GM23248 (cell line): Measurements from ENCODE around the gene ZNF804B. TPM values are rescaled to one million over a fixed set of nuclear protein-coding genes. Genes with fewer than 3 reads are reported as not detected.

Experiments
- DNase-seq: peaks from one replicate; pipeline ENCODE4 v3.0.0-alpha.2; 2015
- H2AFZ ChIP-seq: fragments of 200-600 bp; sonication (generic); 2 replicates; pipeline ENCODE4 v1.6.1; 2016; ENCODE audit warnings: antibody characterized with exemption
- H3F3A ChIP-seq: fragments of 200-600 bp; sonication (generic); 2 replicates; pipeline ENCODE4 v1.6.1; 2016; ENCODE audit warnings: mild to moderate bottlenecking, antibody characterized with exemption, mixed run types; ENCODE audit not compliant: insufficient read depth
- H3K27ac ChIP-seq: fragments of 200-600 bp; sonication (generic); 2 replicates; pipeline ENCODE4 v1.5.1; 2016; ENCODE audit warnings: mild to moderate bottlenecking
- H3K27me3 ChIP-seq: fragments of 200-600 bp; sonication (generic); replicated peaks from 2 replicates; pipeline ENCODE4 v1.6.1; 2016; ENCODE audit warnings: mild to moderate bottlenecking; ENCODE audit not compliant: insufficient read depth
- H3K36me3 ChIP-seq: fragments of 200-600 bp; sonication (generic); 2 replicates; pipeline ENCODE4 v1.6.1; 2016; ENCODE audit warnings: low read depth, mild to moderate bottlenecking
- H3K4me1 ChIP-seq: fragments of 200-600 bp; sonication (generic); 2 replicates; pipeline ENCODE4 v1.6.1; 2016; ENCODE audit warnings: mild to moderate bottlenecking; ENCODE audit not compliant: insufficient read depth
- H3K4me2 ChIP-seq: fragments of 200-600 bp; sonication (generic); one replicate; pipeline ENCODE4 v1.6.1; 2016; ENCODE audit warnings: mild to moderate bottlenecking; ENCODE audit not compliant: unreplicated experiment
- H3K4me3 ChIP-seq: fragments of 200-600 bp; sonication (generic); 2 replicates; pipeline ENCODE4 v1.5.1; 2016; ENCODE audit warnings: mild to moderate bottlenecking
- H3K79me2 ChIP-seq: fragments of 200-600 bp; sonication (generic); 2 replicates; pipeline ENCODE4 v1.6.1; 2016; ENCODE audit warnings: mild to moderate bottlenecking; ENCODE audit not compliant: insufficient read depth
- H3K9ac ChIP-seq: fragments of 200-600 bp; sonication (generic); 2 replicates; pipeline ENCODE4 v1.6.1; 2016; ENCODE audit warnings: mild to moderate bottlenecking
- H3K9me2 ChIP-seq: fragments of 200-600 bp; sonication (generic); 2 replicates; pipeline ENCODE4 v1.6.1; 2016; ENCODE audit warnings: mixed run types, mild to moderate bottlenecking, moderate library complexity; ENCODE audit not compliant: insufficient read depth
- H3K9me3 ChIP-seq: fragments of 200-600 bp; sonication (generic); one replicate; pipeline ENCODE4 v1.6.1; 2017; ENCODE audit warnings: low read depth
- H4K20me1 ChIP-seq: fragments of 200-600 bp; sonication (generic); 2 replicates; pipeline ENCODE4 v1.6.0; 2016; ENCODE audit not compliant: insufficient read depth
- EZH2 ChIP-seq: fragments of 200-600 bp; sonication (generic); IDR thresholded peaks from 2 replicates; pipeline ENCODE4 v1.6.1; 2018; ENCODE audit warnings: antibody characterized with exemption, mild to moderate bottlenecking; ENCODE audit not compliant: insufficient read depth, poor library complexity, severe bottlenecking
- EZH2phosphoT487 ChIP-seq: fragments of 200-600 bp; sonication (generic); IDR thresholded peaks from 2 replicates; pipeline ENCODE4 v1.6.1; 2018; ENCODE audit warnings: antibody characterized with exemption, moderate library complexity, mild to moderate bottlenecking, low read depth; ENCODE audit not compliant: insufficient read depth
- WGBS, 2 experiments: methylation state at CpG; one replicate each; pipeline ENCODE4 v1.1.6; 2015 to 2017; ENCODE audit warnings: low lambda C conversion rate in 2 of 2, low coverage in 1 of 2; ENCODE audit errors: missing lambda C conversion rate in 2 of 2; 5-methylcytosine and 5-hydroxymethylcytosine counted together
- in situ Hi-C: fragments of 300-500 bp; cut with MboI; formaldehyde crosslinking; loops from 2 replicates; pipeline ENCODE4 v1.15.0; 2020
- polyA plus RNA-seq: library from polyadenylated mRNA; unstranded; fragments of >200 nt; fragmentation: Nextera tagmentation; extraction: Ambion mirVana; gene quantifications from 2 replicates; pipeline ENCODE4 v1.2.1, GENCODE V29; 2016
- total RNA-seq: library from RNA; depleted of rRNA; stranded (reverse); fragments of >200 nt; shearing (Covaris generic); gene quantifications from 2 replicates; pipeline ENCODE4 v1.2.3, GENCODE V29; 2014

ZNF804B gene
- total and polyA plus RNA-seq, 2 experiments from 2014 or later = not detected

DNA sequence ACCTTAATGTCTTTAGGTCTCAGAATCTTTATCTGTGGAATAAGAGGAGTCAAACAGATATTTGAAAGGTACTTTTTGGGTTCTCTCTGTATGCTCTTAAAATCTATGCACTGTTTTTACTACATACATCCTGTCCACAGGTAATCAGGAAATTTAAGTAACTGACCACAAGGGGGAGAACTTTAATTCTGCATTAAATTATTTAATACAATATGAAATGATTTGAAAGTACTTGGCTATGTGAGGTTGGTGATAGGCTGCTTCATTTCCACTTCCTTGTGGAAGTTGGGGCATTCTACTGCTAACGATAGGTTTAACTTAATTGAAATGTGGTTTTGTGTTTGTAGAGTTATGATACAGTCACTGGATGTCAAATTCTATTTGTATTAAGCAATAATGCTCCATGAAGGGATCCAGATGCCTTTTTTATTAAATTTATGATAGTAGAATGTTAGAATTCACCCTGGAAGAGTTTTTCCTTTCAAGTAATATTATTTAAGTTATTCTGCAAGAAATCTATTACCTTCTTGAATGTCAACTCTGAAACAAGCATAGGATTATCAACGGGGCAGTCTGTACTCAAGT, 30.1 kb downstream of the ZNF804B start:
- WGBS, 2 experiments = 42 to 44% methylated on average over 2 of the region's 2 CpGs
- H3K4me2 ChIP-seq = no peak overlapping the region
- H3K79me2 ChIP-seq = no peaks in the 10 kb centered on the region
- TF ChIP-seq EZH2 (no peak), EZH2phosphoT487 (no peak)
- DNase-seq = peak; percentile 42
- H3K4me3 ChIP-seq = no peak overlapping the region
- in situ Hi-C loops = no loop called here
- H3K27ac ChIP-seq = no peak overlapping the region
- no peaks in the 10 kb centered on the region for H3K27me3 ChIP-seq
- H3K4me1 ChIP-seq = no peaks in the 10 kb centered on the region
- no peaks in the 10 kb centered on the region for H3K9me2 ChIP-seq
- no peak overlapping the region for H3K9ac ChIP-seq
- no peaks in the 10 kb centered on the region for H3K9me3 ChIP-seq
- H3K36me3 ChIP-seq = no peaks in the 10 kb centered on the region
- no peaks in the 10 kb centered on the region for H4K20me1 ChIP-seq
- no peak overlapping the region for H2AFZ ChIP-seq
- no peaks in the 10 kb centered on the region for H3F3A ChIP-seq

DNA sequence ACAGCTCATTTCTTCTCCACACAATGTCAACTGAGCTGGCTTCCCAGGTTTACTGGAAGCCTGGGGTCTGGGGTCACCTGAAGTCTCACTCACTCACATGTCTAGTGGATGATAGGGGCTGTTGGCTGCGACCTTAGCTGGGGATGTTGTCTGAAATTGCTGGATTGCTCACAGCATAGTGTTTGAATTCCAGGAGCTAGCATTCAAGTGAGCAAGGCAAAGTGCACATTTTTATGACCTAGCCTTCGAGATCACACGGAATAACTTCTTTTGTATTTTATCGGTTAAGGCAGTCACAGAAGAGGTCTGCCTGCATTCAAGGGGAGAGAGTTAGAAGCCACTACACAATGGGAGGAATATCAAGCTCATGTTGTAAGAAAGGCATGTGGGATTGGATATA, 32.4 kb downstream of the ZNF804B start:
- H3K27me3 ChIP-seq = no peaks in the 10 kb centered on the region
- H3K9me2 ChIP-seq = no peaks in the 10 kb centered on the region
- in situ Hi-C loops = no loop called here
- no peak overlapping the region for H3K4me2 ChIP-seq
- H3K4me1 ChIP-seq = no peaks in the 10 kb centered on the region
- H3K9me3 ChIP-seq = no peaks in the 10 kb centered on the region
- H3K4me3 ChIP-seq = no peak overlapping the region
- no peaks in the 10 kb centered on the region for H3K36me3 ChIP-seq
- no peak overlapping the region for H3K27ac ChIP-seq
- H3F3A ChIP-seq = no peaks in the 10 kb centered on the region
- no peak overlapping the region for H3K9ac ChIP-seq
- no peak overlapping the region for H2AFZ ChIP-seq
- TF ChIP-seq EZH2phosphoT487 = no peak
- no peak for DNase-seq
- 70 to 75% methylated on average over 4 of the region's 4 CpGs for WGBS, 2 experiments
- no peaks in the 10 kb centered on the region for H3K79me2 ChIP-seq
- no peaks in the 10 kb centered on the region for H4K20me1 ChIP-seq

- Histone ChIP-seq H3K9me2 (no peaks in the 10 kb centered on the region), H3K9ac (no peak overlapping the region), H3K27ac (no peak overlapping the region), H3K36me3 (no peaks in the 10 kb centered on the region), H3K4me3 (no peak overlapping the region), H3K4me2 (no peak overlapping the region), H4K20me1 (no peaks in the 10 kb centered on the region), H3K4me1 (no peaks in the 10 kb centered on the region), H2AFZ (no peak overlapping the region), H3K27me3 (no peaks in the 10 kb centered on the region), H3K9me3 (no peaks in the 10 kb centered on the region), H3F3A (no peaks in the 10 kb centered on the region), H3K79me2 (no peaks in the 10 kb centered on the region)
- in situ Hi-C loops = no loop called here
- no peak for TF ChIP-seq EZH2
- no peak for TF ChIP-seq EZH2phosphoT487
- 30 to 44% methylated on average over 3 of the region's 3 CpGs for WGBS, 2 experiments
- no peak for DNase-seq
These were observed 32.9 kb downstream of the ZNF804B start for GRCh38 chr7:88792361-88792760.

DNA sequence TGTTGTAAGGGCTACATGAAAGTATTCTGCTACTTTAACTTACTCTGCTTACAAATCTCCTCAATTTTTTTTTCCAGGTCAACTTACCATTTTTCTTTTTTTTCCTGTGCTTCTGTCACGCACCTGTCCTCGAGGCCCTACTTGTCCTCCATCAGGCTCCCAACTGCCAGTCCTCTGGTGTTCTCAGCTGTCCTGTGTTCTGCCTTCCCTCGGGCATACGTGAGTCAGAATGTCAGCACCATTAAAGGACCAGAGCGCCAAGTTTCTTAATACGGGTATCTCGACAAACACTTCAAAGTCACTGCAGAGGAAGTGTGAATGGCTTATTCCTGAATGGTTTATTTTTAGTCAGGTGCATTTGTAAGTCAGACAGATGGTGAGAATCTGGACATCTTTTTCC, 36.1 kb downstream of the ZNF804B start, which contains the start of gene TEX47:
Gene TEX47 (minus strand): TSS at position 185 of the 400 bp plus-strand sequence. CDS start 795 bp downstream, outside the sequence.
- H3K36me3 ChIP-seq = no peaks in the 10 kb centered on the region
- no peaks in the 10 kb centered on the region for H3F3A ChIP-seq
- no peaks in the 10 kb centered on the region for H4K20me1 ChIP-seq
- WGBS, 2 experiments = 63 to 66% methylated on average over 7 of the region's 7 CpGs
- no peak within 1 kb of the TSS for H2AFZ ChIP-seq
- no peaks in the 10 kb centered on the region for H3K79me2 ChIP-seq
- no peak within 1 kb of the TSS for H3K4me3 ChIP-seq
- H3K27me3 ChIP-seq = no peaks in the 10 kb centered on the region
- no peak for DNase-seq
- no peak within 1 kb of the TSS for H3K27ac ChIP-seq
- TF ChIP-seq EZH2phosphoT487 (no peak), EZH2 (no peak)
- H3K4me2 ChIP-seq = no peak within 1 kb of the TSS
- H3K9ac ChIP-seq = no peak within 1 kb of the TSS
- H3K9me3 ChIP-seq = no peaks in the 10 kb centered on the region
- in situ Hi-C loops = no loop called here
- H3K4me1 ChIP-seq = no peaks in the 10 kb centered on the region
- H3K9me2 ChIP-seq = no peaks in the 10 kb centered on the region

GRCh38 chr7:88801046-88801445, 41.5 kb downstream of the ZNF804B start:
- H2AFZ ChIP-seq = no peak overlapping the region
- H3K27me3 ChIP-seq = no peaks in the 10 kb centered on the region
- in situ Hi-C loops = no loop called here
- H3K4me1 ChIP-seq = no peaks in the 10 kb centered on the region
- H3K4me3 ChIP-seq = no peak overlapping the region
- H3K4me2 ChIP-seq = no peak overlapping the region
- TF ChIP-seq EZH2phosphoT487 = no peak
- H3K36me3 ChIP-seq = no peaks in the 10 kb centered on the region
- 32 to 42% methylated on average over 3 of the region's 3 CpGs for WGBS, 2 experiments
- no peaks in the 10 kb centered on the region for H3K9me3 ChIP-seq
- no peak overlapping the region for H3K27ac ChIP-seq
- no peaks in the 10 kb centered on the region for H3F3A ChIP-seq
- no peak for DNase-seq
- no peak overlapping the region for H3K9ac ChIP-seq
- H3K79me2 ChIP-seq = no peaks in the 10 kb centered on the region
- H4K20me1 ChIP-seq = no peaks in the 10 kb centered on the region
- no peaks in the 10 kb centered on the region for H3K9me2 ChIP-seq
